Rectal smooth muscle tissue (tissue), 1 donor: ENCODE measurements around the gene CCL14.
"Not testable (repeated sequence)": the region's sequence is repeated elsewhere in the genome, so short reads cannot be mapped to it uniquely, and the experiment has no call there.

Source experiments
- H3K27ac ChIP-seq: one replicate; pipeline ENCODE4 v1.7.0; 2013; ENCODE audit warnings: low read depth, low read length, inconsistent platforms
- H3K27me3 ChIP-seq: one replicate; pipeline ENCODE4 v1.7.0; 2013; ENCODE audit warnings: low read length; ENCODE audit not compliant: control insufficient read depth, insufficient read depth
- H3K36me3 ChIP-seq: one replicate; pipeline ENCODE4 v1.7.0; 2013; ENCODE audit warnings: low read length; ENCODE audit not compliant: control insufficient read depth, insufficient read depth
- H3K4me1 ChIP-seq: one replicate; pipeline ENCODE4 v1.7.0; 2013; ENCODE audit warnings: low read length; ENCODE audit not compliant: control insufficient read depth, insufficient read depth
- H3K4me3 ChIP-seq: one replicate; pipeline ENCODE4 v1.7.0; 2013; ENCODE audit warnings: low read length
- H3K9ac ChIP-seq: one replicate; pipeline ENCODE4 v1.7.0; 2013; ENCODE audit warnings: low read length

The CCL14 gene

GRCh38 chr17:35986643-35987042, at the start of gene CCL14:
CCL14 (minus strand) TSS chr17:35986729; CDS start chr17:35986649, 80 bp downstream.
- Histone ChIP-seq H3K27ac (no peak within 1 kb of the TSS), H3K9ac (no peak within 1 kb of the TSS), H3K36me3 (no peaks in the 10 kb centered on the region), H3K27me3 (no peaks in the 10 kb centered on the region), H3K4me1 (no peaks in the 10 kb centered on the region), H3K4me3 (no peak within 1 kb of the TSS)

GRCh38 chr17:36036235-36036634, 49.7 kb upstream of the CCL14 start:
- Histone ChIP-seq H3K27me3 (no peaks in the 10 kb centered on the region), H3K36me3 (no peaks in the 10 kb centered on the region), H3K4me1 (no peaks in the 10 kb centered on the region), H3K27ac (no peak overlapping the region), H3K9ac (no peak overlapping the region), H3K4me3 (no peak overlapping the region)

- Histone ChIP-seq H3K9ac (no peak overlapping the region), H3K4me3 (no peak overlapping the region), H3K4me1 (no peaks in the 10 kb centered on the region), H3K27me3 (no peaks in the 10 kb centered on the region), H3K36me3 (no peaks in the 10 kb centered on the region), H3K27ac (no peak overlapping the region)
These were observed 47.6 kb upstream of the CCL14 start for GRCh38 chr17:36034127-36034526.

GRCh38 chr17:36030956-36031355, 44.4 kb upstream of the CCL14 start:
- Histone ChIP-seq H3K9ac (no peak overlapping the region), H3K36me3 (no peaks in the 10 kb centered on the region), H3K27ac (no peak overlapping the region), H3K4me1 (no peaks in the 10 kb centered on the region), H3K27me3 (no peaks in the 10 kb centered on the region), H3K4me3 (no peak overlapping the region)

GRCh38 chr17:36027761-36028160, 41.2 kb upstream of the CCL14 start:
- H3K4me1 ChIP-seq, result no peaks in the 10 kb centered on the region
- H3K27me3 ChIP-seq, result no peaks in the 10 kb centered on the region
- H3K9ac ChIP-seq, result no peak overlapping the region
- no peaks in the 10 kb centered on the region for H3K36me3 ChIP-seq
- no peak overlapping the region for H3K27ac ChIP-seq
- H3K4me3 ChIP-seq, result no peak overlapping the region

GRCh38 chr17:36024106-36024869, 37.8 kb upstream of the CCL14 start:
- H3K4me3 ChIP-seq, result no peak overlapping the region
- no peaks in the 10 kb centered on the region for H3K4me1 ChIP-seq
- H3K36me3 ChIP-seq, result no peaks in the 10 kb centered on the region
- no peak overlapping the region for H3K27ac ChIP-seq
- no peaks in the 10 kb centered on the region for H3K27me3 ChIP-seq
- H3K9ac ChIP-seq, result no peak overlapping the region

- no peaks in the 10 kb centered on the region for H3K4me1 ChIP-seq
- no peaks in the 10 kb centered on the region for H3K27me3 ChIP-seq
- no peak overlapping the region for H3K9ac ChIP-seq
- no peak overlapping the region for H3K4me3 ChIP-seq
- H3K27ac ChIP-seq, result no peak overlapping the region
- H3K36me3 ChIP-seq, result no peaks in the 10 kb centered on the region
These were observed 32.9 kb upstream of the CCL14 start for GRCh38 chr17:36019423-36019822.

- Histone ChIP-seq H3K9ac (no peak within 1 kb of the TSS), H3K4me1 (no peaks in the 10 kb centered on the region), H3K27me3 (no peaks in the 10 kb centered on the region), H3K36me3 (no peaks in the 10 kb centered on the region), H3K27ac (no peak within 1 kb of the TSS), H3K4me3 (no peak within 1 kb of the TSS)
These were observed 31.3 kb upstream of the CCL14 start, which contains the start of gene CCL23 for GRCh38 chr17:36017799-36018198. CCL23 (minus strand) TSS chr17:36017972; CDS start chr17:36017897, 75 bp downstream.

GRCh38 chr17:36016555-36016954, 30.0 kb upstream of the CCL14 start:
- Histone ChIP-seq H3K4me1 (no peaks in the 10 kb centered on the region), H3K36me3 (no peaks in the 10 kb centered on the region), H3K27ac (no peak overlapping the region), H3K4me3 (no peak overlapping the region), H3K27me3 (no peaks in the 10 kb centered on the region), H3K9ac (no peak overlapping the region)

GRCh38 chr17:36015895-36016294, 29.4 kb upstream of the CCL14 start:
- not testable (repeated sequence) for H3K4me1 ChIP-seq, H3K27ac ChIP-seq, H3K36me3 ChIP-seq, H3K4me3 ChIP-seq, H3K9ac ChIP-seq, H3K27me3 ChIP-seq

- no peak overlapping the region for H3K9ac ChIP-seq
- H3K4me3 ChIP-seq, result no peak overlapping the region
- H3K36me3 ChIP-seq, result no peaks in the 10 kb centered on the region
- H3K27ac ChIP-seq, result no peak overlapping the region
- no peaks in the 10 kb centered on the region for H3K27me3 ChIP-seq
- no peaks in the 10 kb centered on the region for H3K4me1 ChIP-seq
These were observed 28.4 kb upstream of the CCL14 start for GRCh38 chr17:36014946-36015345.

GRCh38 chr17:36011201-36011600, 24.7 kb upstream of the CCL14 start:
- Histone ChIP-seq H3K27ac (no peak overlapping the region), H3K4me1 (no peaks in the 10 kb centered on the region), H3K36me3 (no peaks in the 10 kb centered on the region), H3K4me3 (no peak overlapping the region), H3K9ac (no peak overlapping the region), H3K27me3 (no peaks in the 10 kb centered on the region)

- Histone ChIP-seq H3K9ac (no peak overlapping the region), H3K4me1 (no peaks in the 10 kb centered on the region), H3K4me3 (no peak overlapping the region), H3K36me3 (no peaks in the 10 kb centered on the region), H3K27me3 (no peaks in the 10 kb centered on the region), H3K27ac (no peak overlapping the region)
These were observed 22.6 kb upstream of the CCL14 start for GRCh38 chr17:36008998-36009665.
